Stomach (tissue), 9 donors: ENCODE results near the gene PALD1. TPM values are rescaled to one million over a fixed set of nuclear protein-coding genes. Genes with fewer than 3 reads are reported as not detected.

Experiments used
- DNase-seq, 2 donors: peaks; one replicate each; pipeline versions ENCODE4 v3.0.0 to v3.0.0-alpha.2; 2013 to 2019
- H3K27ac ChIP-seq, 5 donors: fragments of 200-600 bp in 4 of 5; sonication (generic) in 4 of 5; one replicate each; pipeline ENCODE4 v1.5.1; 2013 to 2019; ENCODE audit warnings: mild to moderate bottlenecking in 1 of 5, moderate library complexity in 1 of 5
- H3K27me3 ChIP-seq, 3 donors: fragments of 200-600 bp; sonication (generic); one replicate each; pipeline ENCODE4 v1.5.1; 2017 to 2019; ENCODE audit warnings: mixed run types in 1 of 3
- H3K36me3 ChIP-seq, 4 donors: fragments of 200-600 bp; sonication (generic); 1 replicate in 3 of 4; 2 replicates in 1 of 4; pipeline ENCODE4 v1.5.1; 2016 to 2019
- H3K4me1 ChIP-seq, 4 donors: fragments of 200-600 bp; sonication (generic); one replicate each; pipeline ENCODE4 v1.5.1; 2016 to 2019
- H3K4me3 ChIP-seq, 4 donors: fragments of 200-600 bp; sonication (generic) in 3 of 4; one replicate each; pipeline ENCODE4 v1.5.1; 2016 to 2019; ENCODE audit warnings: mild to moderate bottlenecking in 1 of 4
- H3K9me3 ChIP-seq, 4 donors: fragments of 200-600 bp; sonication (generic); one replicate each; pipeline ENCODE4 v1.5.1; 2016 to 2019
- CTCF ChIP-seq, 7 experiments: fragments of 450-650 bp in 4 of 7; fragments of 200-600 bp in 3 of 7; sonication (generic) in 3 of 7; IDR thresholded peaks; one replicate each; pipeline ENCODE4 v1.5.1; 2016 to 2019; ENCODE audit warnings: antibody characterized with exemption in 7 of 7, control low read depth in 2 of 7, mild to moderate bottlenecking in 1 of 7
- EP300 ChIP-seq: sonication (generic); formaldehyde crosslinking; IDR thresholded peaks from one replicate; pipeline ENCODE4 v1.6.1; 2017; ENCODE audit warnings: antibody characterized with exemption
- POLR2A ChIP-seq, 4 donors: fragments of 450-650 bp; IDR thresholded peaks; one replicate each; pipeline ENCODE4 v1.6.1; 2016; ENCODE audit warnings: antibody characterized with exemption in 4 of 4, control low read depth in 2 of 4, mild to moderate bottlenecking in 1 of 4, moderate library complexity in 1 of 4
- POLR2AphosphoS5 ChIP-seq, 3 donors: sonication (generic); formaldehyde crosslinking; IDR thresholded peaks; one replicate each; pipeline ENCODE4 v1.6.1; 2016; ENCODE audit warnings: antibody characterized with exemption in 3 of 3
- WGBS, 5 donors: extraction: QIAGEN DNeasy Blood & Tissue Kit in 3 of 5; methylation state at CpG; one replicate each; pipeline versions ENCODE4 v1.1.5 to v1.1.7; 2013 to 2018; 5-methylcytosine and 5-hydroxymethylcytosine counted together
- intact Hi-C: fragments of 100-400 bp; cut with DNase I; formaldehyde crosslinking; loops from one replicate; pipeline ENCODE4 v1.15.1; 2023; ENCODE audit warnings: low total_unique reads
- polyA plus RNA-seq, 3 donors: library from polyadenylated mRNA; stranded (reverse); fragments of 200-250 nt; gene quantifications; one replicate each; pipeline ENCODE4 v1.2.3, GENCODE V29; 2013
- total RNA-seq, 5 donors: library from RNA; depleted of rRNA; stranded (reverse); fragments of >200 nt; gene quantifications; one replicate each; pipeline versions ENCODE4 v1.1.0 to v1.2.3, GENCODE V29; 2014 to 2016
- donor health status: healthy with polysubstance abuse.
- donor health status: Bipolar disorder and iron deficiency.
- donor health status: healthy.

PALD1 gene
- total and polyA plus RNA-seq, 8 donors: 2.4 to 25.1 (median 4.0) TPM

DNA sequence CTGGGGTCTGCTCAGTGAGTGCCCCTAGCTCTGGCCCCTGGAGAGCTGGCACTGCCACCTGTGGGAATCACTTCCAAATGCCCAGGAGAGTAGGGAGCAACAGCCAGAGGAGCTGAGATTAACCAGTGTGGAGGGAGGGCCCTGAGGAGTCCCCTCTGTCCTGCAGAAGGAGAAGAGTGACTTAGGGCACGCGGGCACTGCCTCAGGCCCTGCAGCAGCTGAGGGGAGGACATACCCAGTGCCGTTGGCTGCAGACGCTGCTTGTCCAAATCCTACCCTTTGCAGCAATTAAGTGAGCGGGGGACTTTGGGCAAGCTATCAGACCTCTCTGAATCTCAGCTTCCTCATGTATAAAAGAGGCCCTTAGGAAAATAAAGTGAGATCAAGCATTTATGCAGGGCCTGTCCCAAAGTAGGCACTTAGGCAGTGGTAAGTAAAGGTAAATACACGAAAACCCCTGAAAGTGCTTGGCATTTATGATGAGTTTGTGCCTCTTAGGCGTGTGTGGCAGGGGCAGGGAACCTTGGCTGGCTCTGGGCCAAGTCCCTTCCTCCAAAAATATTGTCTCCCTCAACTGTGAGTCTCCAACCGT lies 107.1 kb downstream of the PALD1 start:
- 75 to 79% (median 76%) methylated on average over 8 of the region's 8 CpGs for WGBS, 5 donors
- H3K36me3 ChIP-seq: no peaks in the 10 kb centered on the region
- H3K27ac ChIP-seq: no peak overlapping the region
- no peaks in the 10 kb centered on the region for H3K9me3 ChIP-seq
- intact Hi-C loops: no loop called here
- no peak overlapping the region for H3K4me3 ChIP-seq
- H3K27me3 ChIP-seq: no peaks in the 10 kb centered on the region
- peak in 1 of 2 donors; percentile 9 for DNase-seq
- peaks cover 0 to 23% (median 13%) of the 10 kb centered on the region in 4 donors for H3K4me1 ChIP-seq
- TF ChIP-seq POLR2A (IDR thresholded peaks at IDR 0.05) (no peak), POLR2AphosphoS5 (IDR thresholded peaks at IDR 0.05) (no peak), CTCF (IDR thresholded peaks at IDR 0.05) (no peak), EP300 (no peak)

- intact Hi-C loops: no loop called here
- 78 to 91% (median 88%) methylated on average over 8 of the region's 8 CpGs for WGBS, 5 donors
- DNase-seq: no peak
These were observed 107.9 kb downstream of the PALD1 start for GRCh38 chr10:70586348-70586930.

DNA sequence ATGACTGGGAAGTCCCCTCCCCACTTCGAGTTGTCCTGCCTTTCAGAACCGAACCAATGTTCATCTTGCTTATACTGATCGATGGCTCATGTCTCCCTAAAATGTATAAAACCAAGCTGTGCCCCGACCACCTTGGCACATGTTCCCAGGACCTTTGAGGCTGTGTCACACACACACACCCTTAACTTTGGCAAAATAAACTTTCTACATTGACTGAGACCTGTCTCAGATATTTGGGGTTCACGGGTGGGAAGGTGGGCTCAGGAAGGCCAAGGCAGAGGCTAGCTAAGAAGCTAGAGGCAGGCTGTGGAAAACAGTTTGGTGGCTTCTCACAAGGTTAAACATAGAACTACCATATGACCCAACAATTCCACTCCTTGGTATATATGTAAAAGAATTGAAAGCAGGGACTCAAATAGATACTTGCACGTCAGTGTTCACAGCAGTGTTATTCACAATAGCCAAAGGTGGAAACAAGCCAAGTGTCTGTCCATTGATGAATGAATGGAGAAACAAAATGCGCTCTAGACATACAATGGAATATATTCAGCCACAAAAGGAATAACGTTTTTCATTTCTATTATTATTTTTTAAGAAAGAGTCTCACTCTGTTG lies 108.6 kb downstream of the PALD1 start:
- no peak overlapping the region for H3K27ac ChIP-seq
- DNase-seq: no peak
- intact Hi-C loops: no loop called here
- TF ChIP-seq POLR2A (IDR thresholded peaks at IDR 0.05): no peak
- no peak for TF ChIP-seq EP300
- no peak for TF ChIP-seq POLR2AphosphoS5 (IDR thresholded peaks at IDR 0.05)
- TF ChIP-seq CTCF (IDR thresholded peaks at IDR 0.05): no peak
- H3K4me1 ChIP-seq: peaks cover 0 to 23% (median 13%) of the 10 kb centered on the region in 4 donors
- WGBS, 5 donors: 65 to 74% (median 68%) methylated on average over 8 of the region's 8 CpGs
- H3K9me3 ChIP-seq: no peaks in the 10 kb centered on the region
- H3K27me3 ChIP-seq: peaks cover 0 to under 1% (median 0%) of the 10 kb centered on the region in 3 donors
- H3K36me3 ChIP-seq: no peaks in the 10 kb centered on the region
- H3K4me3 ChIP-seq: no peak overlapping the region

More at GRCh38 chr10:70586348-70586930, 107.9 kb downstream of the PALD1 start:
- no peak for TF ChIP-seq EP300
- TF ChIP-seq POLR2AphosphoS5 (IDR thresholded peaks at IDR 0.05): no peak
- TF ChIP-seq POLR2A (IDR thresholded peaks at IDR 0.05): no peak
- no peak for TF ChIP-seq CTCF (IDR thresholded peaks at IDR 0.05)
- H3K27ac ChIP-seq: no peak overlapping the region
- H3K4me3 ChIP-seq: no peak overlapping the region
- H3K27me3 ChIP-seq: no peaks in the 10 kb centered on the region
- H3K4me1 ChIP-seq: peaks cover 0 to 23% (median 13%) of the 10 kb centered on the region in 4 donors
- no peaks in the 10 kb centered on the region for H3K9me3 ChIP-seq
- H3K36me3 ChIP-seq: no peaks in the 10 kb centered on the region

DNA sequence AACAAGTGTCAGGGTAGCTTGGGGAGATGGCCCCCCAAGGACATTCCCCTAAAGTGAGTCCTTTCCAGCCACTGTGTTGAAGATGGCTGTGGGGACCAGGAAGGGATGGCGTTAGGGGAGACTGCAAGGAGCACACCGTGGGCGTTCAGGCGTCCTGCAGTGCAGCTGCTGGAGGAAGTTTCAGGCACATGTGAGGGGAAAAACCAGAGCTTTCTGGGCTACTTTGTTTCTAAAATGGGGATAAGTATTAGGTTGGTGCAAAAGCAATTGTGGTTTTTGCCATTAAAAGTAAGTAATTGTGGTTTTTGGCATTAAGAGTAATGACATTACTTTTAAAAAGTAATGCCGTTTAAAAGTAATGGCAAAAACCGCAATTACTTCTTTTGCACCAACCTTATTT lies 109.7 kb downstream of the PALD1 start:
- peak in 1 of 2 donors; percentile 14 for DNase-seq
- no peak for TF ChIP-seq EP300
- no peak for TF ChIP-seq POLR2A (IDR thresholded peaks at IDR 0.05)
- TF ChIP-seq POLR2AphosphoS5 (IDR thresholded peaks at IDR 0.05): no peak
- TF ChIP-seq CTCF (IDR thresholded peaks at IDR 0.05): no peak
- Histone ChIP-seq H3K36me3 (no peaks in the 10 kb centered on the region), H3K4me1 (peaks cover 0 to 23% (median 13%) of the 10 kb centered on the region in 4 donors), H3K27me3 (peaks cover 0 to 4% (median 0%) of the 10 kb centered on the region in 3 donors), H3K9me3 (no peaks in the 10 kb centered on the region), H3K27ac (no peak overlapping the region), H3K4me3 (no peak overlapping the region)
- 65 to 76% (median 71%) methylated on average over 6 of the region's 6 CpGs for WGBS, 5 donors
- intact Hi-C loops: no loop called here
